ENCODE results near the gene RIMS4. TPM values are rescaled to one million over a fixed set of nuclear protein-coding genes. Genes with fewer than 3 reads are reported as not detected.

RIMS4 gene
- total RNA-seq, 2 experiments from 2014 or later = not detected

DNA sequence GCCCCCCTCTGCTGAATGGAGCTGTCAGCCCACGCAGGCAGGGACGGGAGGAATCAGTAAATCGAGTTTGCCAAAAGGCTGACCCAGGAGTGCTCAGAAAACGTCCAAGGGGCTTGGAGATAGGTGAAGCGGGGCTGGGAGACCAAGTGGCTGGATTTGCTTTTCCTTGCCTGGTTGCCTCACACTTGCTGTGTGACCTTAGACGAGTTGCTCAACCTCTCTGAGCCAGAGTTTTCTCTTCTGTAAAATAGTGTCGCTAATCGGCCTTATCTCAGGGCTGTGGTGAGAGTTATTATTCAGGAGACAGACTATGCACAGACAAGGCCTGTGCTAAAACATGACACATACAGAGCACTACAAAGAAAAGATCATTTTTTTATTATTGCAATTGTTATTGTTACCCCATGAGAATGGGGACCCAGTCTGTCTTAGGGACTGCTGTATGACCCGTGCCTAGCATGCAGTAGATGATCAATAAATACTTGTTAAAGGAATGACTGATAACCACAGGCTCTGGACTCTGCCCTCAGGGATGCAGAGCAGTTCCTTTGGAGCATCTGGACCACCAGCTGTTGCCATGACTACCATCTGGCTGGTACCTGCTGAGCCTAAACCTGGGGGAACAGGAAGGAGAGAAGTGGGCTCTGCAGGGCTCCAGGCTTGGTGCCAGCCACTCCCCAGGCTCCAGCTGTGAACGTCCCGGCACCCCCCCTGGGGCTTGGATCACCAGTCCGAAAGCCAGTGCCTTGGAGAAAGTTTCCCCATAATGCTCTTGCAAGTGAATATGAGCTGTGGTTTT, 63.8 kb downstream of the RIMS4 start:
- CTCF ChIA-PET = interaction anchor here (1.4 to 1.8 kb wide), 5 partner anchors 9 to 90 kb away, joined by 3 to 6 read pairs (median 5); no protein-coding TSS in a partner anchor
- Mint-ChIP-seq H3K4me1 (peaks cover 9% of the 10 kb centered on the region), H3K4me3 (peak overlapping the region; percentile 53), H3K27ac (no peak overlapping the region), H3K9me3 (no peaks in the 10 kb centered on the region), H3K36me3 (ENCODE audit: low read depth) (no peaks in the 10 kb centered on the region), H3K27me3 (peaks cover 33% of the 10 kb centered on the region)
- DNase-seq = no peak
- POLR2A ChIA-PET = no interaction called here

DNA sequence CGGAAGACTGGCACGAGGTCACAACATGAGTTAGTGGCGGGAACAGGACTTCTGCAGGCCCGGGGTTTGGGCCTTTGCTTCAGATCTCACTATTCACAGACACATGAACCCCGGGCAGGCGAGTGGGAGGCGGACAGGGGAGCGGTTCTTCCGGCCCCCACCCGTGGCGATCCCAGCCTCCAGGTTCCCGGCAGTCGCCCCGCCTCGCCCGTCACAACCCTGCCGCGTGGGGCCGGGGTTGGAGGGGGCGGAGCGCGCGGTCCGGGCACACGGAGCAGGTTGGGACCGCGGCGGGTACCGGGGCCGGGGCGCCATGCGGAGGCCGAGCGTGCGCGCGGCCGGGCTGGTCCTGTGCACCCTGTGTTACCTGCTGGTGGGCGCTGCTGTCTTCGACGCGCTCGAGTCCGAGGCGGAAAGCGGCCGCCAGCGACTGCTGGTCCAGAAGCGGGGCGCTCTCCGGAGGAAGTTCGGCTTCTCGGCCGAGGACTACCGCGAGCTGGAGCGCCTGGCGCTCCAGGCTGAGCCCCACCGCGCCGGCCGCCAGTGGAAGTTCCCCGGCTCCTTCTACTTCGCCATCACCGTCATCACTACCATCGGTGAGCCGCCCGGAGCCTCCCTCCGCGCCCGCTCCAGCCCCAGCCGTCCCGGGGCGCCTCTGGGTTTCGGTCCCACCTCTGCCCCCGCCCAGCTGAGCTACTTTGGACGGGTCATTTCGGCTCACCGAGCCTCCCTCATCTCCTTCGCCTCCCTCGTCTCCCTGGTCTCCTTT, 64.6 kb downstream of the RIMS4 start, which contains the start of gene KCNK15:
Gene KCNK15 (plus strand): TSS at position 268 of the 769 bp plus-strand sequence. CDS start 46 bp downstream, at position 314.
- H3K27me3 Mint-ChIP-seq = peaks cover 36% of the 10 kb centered on the region
- peak; percentile 15 for DNase-seq
- peak within 1 kb of the TSS; percentile 53 for H3K4me3 Mint-ChIP-seq
- no peak within 1 kb of the TSS for H3K27ac Mint-ChIP-seq
- CTCF ChIA-PET = no interaction called here
- POLR2A ChIA-PET = no interaction called here
- peaks cover 9% of the 10 kb centered on the region for H3K4me1 Mint-ChIP-seq
- no peaks in the 10 kb centered on the region for H3K36me3 Mint-ChIP-seq (ENCODE audit: low read depth)
- H3K9me3 Mint-ChIP-seq = no peaks in the 10 kb centered on the region

DNA sequence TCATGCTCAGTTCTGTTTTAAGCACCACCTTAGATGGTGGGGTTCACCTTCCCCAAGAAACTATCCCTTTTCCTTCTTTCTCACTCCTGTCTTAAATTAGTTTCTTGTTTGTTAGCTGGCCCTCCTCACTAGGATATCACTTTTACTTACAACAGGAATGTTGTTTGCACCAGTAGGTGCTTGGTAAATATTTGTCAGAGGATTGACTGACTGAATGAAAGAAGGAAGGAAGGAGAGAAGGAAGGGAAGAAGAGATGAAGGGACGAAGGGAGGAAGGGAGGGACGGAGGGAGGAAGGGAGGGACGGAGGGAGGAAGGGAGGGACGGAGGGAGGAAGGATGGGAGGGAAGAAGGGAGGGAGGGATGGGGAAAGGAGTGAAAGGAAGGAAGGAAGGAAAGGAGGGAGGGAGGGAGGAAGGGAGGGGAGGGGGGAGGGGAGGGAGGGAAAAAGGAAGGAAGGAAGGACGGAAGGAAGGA, 65.2 kb downstream of the RIMS4 start:
- Mint-ChIP-seq H3K36me3 (ENCODE audit: low read depth) (no peaks in the 10 kb centered on the region), H3K27ac (no peak overlapping the region), H3K27me3 (peaks cover 36% of the 10 kb centered on the region), H3K4me1 (peaks cover 9% of the 10 kb centered on the region), H3K9me3 (no peaks in the 10 kb centered on the region), H3K4me3 (peak overlapping the region; percentile 18)
- ChIA-PET POLR2A (no interaction called here), CTCF (no interaction called here)
- DNase-seq = no peak

DNA sequence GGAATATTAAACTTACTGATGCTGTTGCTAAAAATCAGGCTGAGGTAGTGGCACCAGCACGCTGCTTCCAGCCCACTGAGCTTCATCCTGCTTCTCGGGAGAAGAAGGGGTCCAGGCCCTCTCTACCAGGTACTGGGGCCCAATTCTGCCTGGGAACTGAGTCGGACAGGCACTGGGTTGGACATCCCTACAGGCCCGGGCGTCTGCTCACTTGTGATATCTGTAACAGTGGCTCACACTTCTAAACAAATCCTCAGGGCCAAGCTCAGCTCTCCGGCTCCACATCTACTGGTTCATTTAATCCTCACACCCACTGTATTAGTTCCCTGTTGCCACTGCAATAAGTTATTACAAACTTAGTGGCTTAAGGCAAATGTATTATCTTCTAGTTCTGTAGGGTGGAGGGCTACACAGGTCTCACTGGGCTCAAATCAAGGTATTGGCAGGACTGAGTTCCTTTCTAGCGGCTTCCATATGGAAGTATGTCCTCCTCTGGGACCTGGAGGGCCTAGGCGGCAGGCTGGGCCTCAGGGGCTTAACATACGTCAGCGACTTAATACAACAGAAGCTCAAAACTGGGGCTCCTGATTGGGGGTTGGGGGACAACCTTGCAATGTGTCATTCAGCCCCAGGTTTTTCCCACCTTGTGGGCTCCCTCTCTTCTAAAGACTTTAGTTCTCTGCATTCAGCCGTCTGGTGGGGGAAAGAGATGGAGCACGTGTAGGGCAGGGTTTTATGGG, 66.3 kb downstream of the RIMS4 start:
- H3K4me1 Mint-ChIP-seq = peaks cover 9% of the 10 kb centered on the region
- no peak for DNase-seq
- no peaks in the 10 kb centered on the region for H3K36me3 Mint-ChIP-seq (ENCODE audit: low read depth)
- H3K9me3 Mint-ChIP-seq = no peaks in the 10 kb centered on the region
- H3K27me3 Mint-ChIP-seq = peaks cover 36% of the 10 kb centered on the region
- H3K27ac Mint-ChIP-seq = no peak overlapping the region
- CTCF ChIA-PET = no interaction called here
- POLR2A ChIA-PET = no interaction called here
- no peak overlapping the region for H3K4me3 Mint-ChIP-seq

DNA sequence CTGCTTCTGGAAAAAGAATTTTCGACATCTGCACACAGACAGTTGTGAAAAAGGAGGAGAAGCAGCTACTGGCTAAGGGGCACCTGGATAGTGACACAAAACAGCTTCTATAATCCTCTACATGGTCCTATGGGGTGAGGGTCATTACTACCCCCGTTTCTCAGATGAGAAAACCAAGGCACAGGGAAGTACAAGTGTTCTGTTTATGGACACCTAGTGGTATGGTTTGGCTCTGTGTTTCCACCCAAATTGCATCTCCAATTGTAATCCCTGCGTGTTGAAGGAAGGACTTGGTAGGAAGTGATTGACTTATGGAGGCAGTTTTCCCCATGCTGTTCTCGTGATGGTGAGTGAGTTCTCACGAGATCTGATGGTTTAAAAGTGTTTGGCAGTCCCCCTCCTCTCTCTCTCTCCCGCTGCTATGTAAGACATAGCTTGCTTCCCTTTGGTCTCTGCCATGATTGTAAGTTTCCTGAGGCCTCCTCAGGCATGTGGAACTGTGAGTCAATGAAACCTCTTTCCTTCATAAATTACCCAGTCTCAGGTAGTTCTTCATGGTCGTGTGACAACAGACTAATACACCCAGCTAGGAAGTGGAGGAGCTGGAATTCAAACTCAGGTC, 67.2 kb downstream of the RIMS4 start:
- Mint-ChIP-seq H3K9me3 (no peaks in the 10 kb centered on the region), H3K27me3 (peaks cover 36% of the 10 kb centered on the region), H3K36me3 (ENCODE audit: low read depth) (peaks cover 6% of the 10 kb centered on the region), H3K4me3 (no peak overlapping the region), H3K27ac (no peak overlapping the region), H3K4me1 (peaks cover 15% of the 10 kb centered on the region)
- ChIA-PET POLR2A (no interaction called here), CTCF (no interaction called here)
- DNase-seq = no peak

DNA sequence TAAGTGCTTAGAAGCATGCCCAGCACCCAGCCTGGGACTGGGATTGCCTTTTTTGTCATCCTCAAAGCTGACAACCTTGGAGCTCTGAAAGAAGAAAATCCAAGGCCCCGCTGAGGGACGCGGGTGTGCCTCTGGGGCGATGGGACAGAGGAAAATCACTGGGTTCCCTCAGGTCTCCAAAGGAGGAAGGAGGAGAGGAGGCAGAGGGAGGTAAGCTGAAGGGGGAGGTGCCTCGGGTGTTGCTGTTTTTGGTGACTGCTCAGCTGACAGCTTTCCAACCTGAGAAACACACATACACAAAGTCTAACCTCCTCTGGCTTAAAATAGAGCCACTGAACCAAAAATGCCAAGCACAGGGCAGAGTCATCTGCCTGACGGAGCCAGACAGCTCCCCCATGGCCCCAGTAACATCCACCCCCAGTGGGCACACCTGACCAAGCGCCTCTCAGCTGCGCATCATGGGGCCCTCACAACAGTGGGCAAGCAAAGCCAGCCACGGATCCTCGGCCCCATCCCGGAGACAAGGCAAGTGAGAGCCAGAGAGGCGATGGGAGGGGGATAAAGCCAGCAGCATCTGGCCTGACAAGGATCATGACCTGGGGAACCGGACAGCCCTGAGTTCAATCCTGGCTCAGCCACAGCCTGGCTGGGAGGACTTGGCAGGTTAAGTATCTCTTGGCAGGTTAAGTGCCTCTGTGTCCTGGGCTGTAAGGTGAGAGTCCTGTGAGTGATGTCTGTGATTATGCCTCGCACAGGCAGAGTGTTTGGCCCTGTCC, 67.9 kb downstream of the RIMS4 start:
- no peak overlapping the region for H3K27ac Mint-ChIP-seq
- ChIA-PET CTCF (interaction anchor here (1.3 kb wide), 1 partner anchor 8 kb away, joined by 3 read pairs; no protein-coding TSS in a partner anchor), POLR2A (interaction anchor here (0.6 kb wide), 1 partner anchor 23 kb away, joined by 3 read pairs; no protein-coding TSS in a partner anchor)
- no peak for DNase-seq
- H3K4me3 Mint-ChIP-seq = no peak overlapping the region
- no peaks in the 10 kb centered on the region for H3K9me3 Mint-ChIP-seq
- peaks cover 36% of the 10 kb centered on the region for H3K27me3 Mint-ChIP-seq
- peaks cover 17% of the 10 kb centered on the region for H3K4me1 Mint-ChIP-seq
- peaks cover 8% of the 10 kb centered on the region for H3K36me3 Mint-ChIP-seq (ENCODE audit: low read depth)

DNA sequence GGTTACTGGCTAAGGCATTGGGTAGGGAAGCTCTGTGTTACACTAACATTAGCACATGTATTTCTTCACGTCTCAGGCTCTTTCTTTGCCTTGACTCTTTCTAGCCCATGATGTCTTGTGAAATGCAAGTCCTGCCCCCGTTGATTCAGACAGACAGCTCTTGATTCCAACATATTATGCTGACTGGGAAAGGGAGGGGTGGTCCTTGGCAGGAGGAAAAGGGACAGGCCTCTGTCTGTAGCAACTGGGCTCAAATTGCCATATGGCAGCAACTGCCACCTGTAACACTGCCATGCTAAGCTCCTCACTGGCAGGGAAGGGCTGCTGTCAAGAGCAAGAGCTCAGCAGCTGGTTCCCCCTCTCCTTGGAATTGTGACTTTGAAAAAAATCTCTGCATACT, 70.4 kb downstream of the RIMS4 start:
- ChIA-PET POLR2A (no interaction called here), CTCF (interaction anchor here (0.5 kb wide), 1 partner anchor 103 kb away, joined by 4 read pairs; no protein-coding TSS in a partner anchor)
- DNase-seq = no peak
- H3K27ac Mint-ChIP-seq = no peak overlapping the region
- H3K27me3 Mint-ChIP-seq = peaks cover 25% of the 10 kb centered on the region
- peaks cover 18% of the 10 kb centered on the region for H3K36me3 Mint-ChIP-seq (ENCODE audit: low read depth)
- H3K4me1 Mint-ChIP-seq = peaks cover 26% of the 10 kb centered on the region
- H3K4me3 Mint-ChIP-seq = no peak overlapping the region
- peaks cover 13% of the 10 kb centered on the region for H3K9me3 Mint-ChIP-seq

DNA sequence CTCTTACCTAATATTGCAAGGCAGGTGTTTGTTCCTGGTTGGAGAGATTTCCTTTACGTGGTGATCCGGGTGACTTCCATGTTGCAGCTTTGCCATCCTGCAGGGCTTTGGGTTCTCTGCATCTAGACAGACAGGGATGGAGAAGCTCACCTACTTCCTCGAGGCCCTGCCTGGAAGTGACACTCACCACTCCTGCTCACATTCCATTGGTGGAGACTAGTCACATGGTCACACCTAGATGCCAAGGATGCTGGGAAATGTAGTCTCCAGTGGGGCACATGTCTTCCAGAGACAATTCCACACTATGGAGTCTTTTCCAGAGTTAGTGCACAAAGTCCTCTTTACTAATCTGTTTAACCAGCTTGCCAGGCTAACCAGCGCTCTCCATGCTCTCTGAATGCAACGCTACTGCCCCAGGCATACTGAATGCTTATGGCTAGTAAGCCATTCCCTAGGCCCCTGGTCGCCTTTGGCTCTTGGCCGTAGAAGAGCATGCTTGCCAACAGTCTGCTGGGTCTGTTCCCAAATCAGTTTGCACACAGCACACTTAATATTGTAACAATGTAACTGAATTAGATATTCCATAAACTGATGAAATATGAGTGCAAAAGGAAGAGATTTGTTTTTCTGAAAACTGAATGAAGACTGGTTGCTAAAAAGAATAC, 71.4 kb downstream of the RIMS4 start:
- H3K4me1 Mint-ChIP-seq = peaks cover 29% of the 10 kb centered on the region
- peak; percentile 69 for DNase-seq
- peaks cover 16% of the 10 kb centered on the region for H3K27me3 Mint-ChIP-seq
- POLR2A ChIA-PET = no interaction called here
- peak overlapping the region; percentile 33 for H3K27ac Mint-ChIP-seq
- H3K36me3 Mint-ChIP-seq (ENCODE audit: low read depth) = peaks cover 18% of the 10 kb centered on the region
- H3K4me3 Mint-ChIP-seq = peak overlapping the region; percentile 64
- CTCF ChIA-PET = interaction anchor here (1.0 kb wide), 1 partner anchor 9 kb away, joined by 3 read pairs; no protein-coding TSS in a partner anchor
- peaks cover 13% of the 10 kb centered on the region for H3K9me3 Mint-ChIP-seq

DNA sequence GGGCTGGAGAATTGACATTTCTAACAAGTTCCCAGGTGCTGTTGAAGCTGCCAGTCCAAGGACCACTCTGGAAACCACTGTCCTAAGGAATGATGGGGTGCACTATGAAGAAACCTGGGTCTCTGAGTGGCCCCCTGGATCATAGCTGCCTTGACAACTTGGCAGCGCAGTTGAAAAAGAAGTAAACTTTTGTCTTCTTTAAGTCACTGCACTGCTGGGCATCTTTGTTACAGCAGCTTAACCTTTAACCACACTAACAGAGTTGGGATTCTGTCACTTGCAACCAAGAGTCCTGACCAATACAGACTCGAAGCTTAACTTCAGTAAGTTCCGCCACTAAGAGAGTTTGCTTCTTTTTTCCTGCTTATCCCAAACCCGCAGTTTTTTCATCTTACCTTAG, 73.2 kb downstream of the RIMS4 start:
- Mint-ChIP-seq H3K27me3 (peaks cover 8% of the 10 kb centered on the region), H3K27ac (peak overlapping the region; percentile 71), H3K4me3 (no peak overlapping the region), H3K9me3 (peaks cover 13% of the 10 kb centered on the region), H3K4me1 (peaks cover 39% of the 10 kb centered on the region), H3K36me3 (ENCODE audit: low read depth) (peaks cover 18% of the 10 kb centered on the region)
- POLR2A ChIA-PET = no interaction called here
- DNase-seq = no peak
- CTCF ChIA-PET = interaction anchor here (0.5 to 2.0 kb wide), 4 partner anchors 10 to 140 kb away, joined by 3 to 5 read pairs (median 3); partner anchors contain the start of gene CCN5

DNA sequence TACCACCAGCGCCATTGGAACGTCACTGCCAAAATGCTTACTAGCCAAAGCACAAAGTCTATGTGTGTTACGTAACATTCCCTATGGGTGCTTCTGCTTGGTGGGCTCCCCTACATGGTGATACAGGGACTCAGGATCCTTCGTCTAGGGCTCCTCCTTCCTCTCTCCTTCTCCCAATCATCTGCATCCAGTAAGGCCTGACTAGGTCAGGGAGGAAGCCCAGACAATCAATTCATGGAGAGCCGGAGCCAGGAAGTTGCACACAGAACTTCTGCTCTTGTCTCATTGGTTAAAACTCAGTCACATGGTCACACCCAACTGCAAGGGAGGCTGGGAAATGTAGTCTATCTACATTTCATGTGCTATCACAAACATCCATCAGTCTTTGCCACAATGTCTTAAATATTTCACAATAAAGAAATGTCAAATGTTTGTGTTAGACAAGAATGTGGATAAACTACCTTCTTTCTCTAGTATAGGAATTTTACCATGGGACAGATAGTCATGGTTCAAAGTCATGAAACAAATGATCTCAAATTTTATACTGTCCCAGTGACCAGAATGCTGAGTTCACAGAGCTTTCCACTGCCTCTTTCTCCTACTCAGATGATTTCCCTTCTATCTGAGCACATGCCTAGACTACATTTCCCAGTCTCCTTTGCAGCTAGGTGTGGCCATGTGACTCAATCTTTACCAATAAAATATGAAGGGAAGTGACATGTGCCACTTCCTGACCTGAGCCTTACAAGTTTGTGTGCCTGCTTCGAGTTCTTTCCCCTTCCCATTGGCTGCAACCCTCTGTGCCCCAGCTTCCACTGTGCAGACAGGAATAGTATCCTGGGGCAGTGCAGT, 74.0 kb downstream of the RIMS4 start:
- peaks cover 2% of the 10 kb centered on the region for H3K27me3 Mint-ChIP-seq
- peaks cover 13% of the 10 kb centered on the region for H3K9me3 Mint-ChIP-seq
- peaks cover 40% of the 10 kb centered on the region for H3K4me1 Mint-ChIP-seq
- peak overlapping the region; percentile 82 for H3K27ac Mint-ChIP-seq
- ChIA-PET CTCF (interaction anchor here (1.2 to 2.0 kb wide), 2 partner anchors 11 to 21 kb away, joined by 3 to 5 read pairs; partner anchors contain the start of gene CCN5), POLR2A (no interaction called here)
- DNase-seq = peak; percentile 54
- H3K36me3 Mint-ChIP-seq (ENCODE audit: low read depth) = peaks cover 18% of the 10 kb centered on the region
- H3K4me3 Mint-ChIP-seq = peak overlapping the region; percentile 39

DNA sequence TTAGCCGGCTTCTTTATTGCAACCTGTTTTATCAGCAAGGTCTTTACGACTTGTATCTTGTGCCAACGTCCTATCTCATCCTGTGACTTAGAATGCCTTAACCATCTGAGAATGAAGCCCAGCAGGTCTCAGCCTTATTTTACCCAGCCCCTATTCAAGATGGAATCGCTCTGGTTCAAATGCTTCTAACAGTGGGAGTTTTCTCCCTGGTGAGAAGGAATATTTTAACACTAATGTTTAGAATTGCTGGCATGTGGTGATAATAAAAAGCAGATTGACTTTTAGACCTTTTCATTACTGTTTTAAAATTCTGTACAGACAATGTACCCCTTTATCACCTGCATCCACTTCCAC, 74.6 kb downstream of the RIMS4 start:
- H3K27ac Mint-ChIP-seq = peak overlapping the region; percentile 82
- ChIA-PET POLR2A (no interaction called here), CTCF (no interaction called here)
- no peaks in the 10 kb centered on the region for H3K27me3 Mint-ChIP-seq
- peaks cover 18% of the 10 kb centered on the region for H3K36me3 Mint-ChIP-seq (ENCODE audit: low read depth)
- H3K4me3 Mint-ChIP-seq = no peak overlapping the region
- peaks cover 40% of the 10 kb centered on the region for H3K4me1 Mint-ChIP-seq
- DNase-seq = no peak
- H3K9me3 Mint-ChIP-seq = peaks cover 13% of the 10 kb centered on the region

All from activated CD4-positive, alpha-beta T cell treated with anti-CD3 and anti-CD28 coated beads, Interleukin-2, amount 10 ng/mL, durations not matched to agents 7 days and 5 days (primary cell).